Peyer's patch (tissue), 4 donors: ENCODE data around the gene CCDC12. TPM values are rescaled to one million over a fixed set of nuclear protein-coding genes. Genes with fewer than 3 reads are reported as not detected.

ENCODE experiments used
- DNase-seq, 3 donors: peaks; one replicate each; pipeline ENCODE4 v3.0.0-alpha.2; 2017 to 2019
- H3K27ac ChIP-seq, 4 donors: fragments of 200-600 bp; sonication (generic); one replicate each; pipeline ENCODE4 v1.5.1; 2016 to 2019
- H3K27me3 ChIP-seq, 2 donors: fragments of 200-600 bp; sonication (generic); one replicate each; pipeline ENCODE4 v1.5.1; 2019
- H3K36me3 ChIP-seq, 3 donors: fragments of 200-600 bp; sonication (generic); one replicate each; pipeline ENCODE4 v1.5.1; 2016 to 2019
- H3K4me1 ChIP-seq, 4 donors: fragments of 200-600 bp; sonication (generic); one replicate each; pipeline ENCODE4 v1.5.1; 2016 to 2019
- H3K4me3 ChIP-seq, 4 donors: fragments of 200-600 bp; sonication (generic); 1 replicate in 3 of 4; 2 replicates in 1 of 4; pipeline ENCODE4 v1.5.1; 2016 to 2019; ENCODE audit warnings: mild to moderate bottlenecking in 1 of 4
- H3K9me3 ChIP-seq, 4 donors: fragments of 200-600 bp; sonication (generic); one replicate each; pipeline ENCODE4 v1.5.1; 2016 to 2019; ENCODE audit warnings: mild to moderate bottlenecking in 1 of 4
- CTCF ChIP-seq, 6 experiments: fragments of 450-650 bp in 4 of 6; fragments of 200-600 bp in 2 of 6; sonication (generic) in 1 of 6; IDR thresholded peaks; one replicate each; pipeline ENCODE4 v1.5.1; 2017 to 2019; ENCODE audit warnings: antibody characterized with exemption in 6 of 6, mild to moderate bottlenecking in 3 of 6, moderate library complexity in 1 of 6
- POLR2A ChIP-seq, 2 donors: fragments of 450-650 bp; IDR thresholded peaks; one replicate each; pipeline ENCODE4 v1.5.1; 2017; ENCODE audit warnings: antibody characterized with exemption in 2 of 2, mild to moderate bottlenecking in 2 of 2, moderate library complexity in 2 of 2
- total RNA-seq, 4 donors: library from RNA; depleted of rRNA; stranded (reverse); fragments of >200 nt; gene quantifications; one replicate each; pipeline ENCODE4 v1.1.0, GENCODE V29; 2016

The CCDC12 gene
- total RNA-seq, 4 donors from 2014 or later, result 41.7 to 90.0 (median 59.2) TPM

DNA sequence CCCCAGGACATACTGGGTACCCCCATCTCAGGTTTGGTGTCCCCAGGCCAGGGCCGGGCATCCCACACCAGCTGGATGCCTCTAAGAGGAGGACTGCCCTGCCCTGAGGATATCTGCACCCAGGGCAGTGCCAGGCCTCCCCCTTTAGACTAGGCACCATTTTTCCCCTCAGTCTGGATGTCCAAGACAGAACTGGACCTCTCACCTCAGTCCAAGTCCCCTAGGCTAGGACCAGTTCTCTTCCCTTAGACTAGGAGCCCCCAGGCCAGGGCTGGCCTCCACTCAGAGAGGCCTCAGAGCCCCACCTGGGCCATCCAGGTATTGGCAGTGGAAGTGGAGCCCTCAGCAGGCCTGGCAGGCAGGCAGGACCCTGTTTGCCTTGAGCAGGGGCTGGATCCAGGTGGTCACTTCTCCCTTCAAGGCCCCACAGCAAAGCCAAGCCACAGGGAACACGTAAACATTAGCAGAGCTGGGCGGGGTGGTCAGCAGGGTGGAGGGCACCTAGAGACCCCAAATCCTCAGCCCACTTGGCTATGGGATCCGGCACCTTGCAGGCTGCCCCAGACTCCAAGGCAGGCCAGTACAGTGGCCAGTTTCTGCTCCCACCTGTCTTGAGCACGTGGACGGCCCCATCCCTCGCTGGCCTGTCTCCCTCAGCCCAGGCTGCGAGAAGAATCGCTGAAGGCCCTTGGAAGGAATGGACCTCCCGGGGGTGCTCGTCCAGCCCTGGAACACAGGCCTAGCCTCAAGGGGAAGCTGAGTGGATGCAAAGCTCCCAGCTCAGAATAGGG is 70.7 kb downstream of the CCDC12 start:
- H3K27me3 ChIP-seq, result no peaks in the 10 kb centered on the region
- H3K4me3 ChIP-seq, result no peak overlapping the region
- no peaks in the 10 kb centered on the region for H3K36me3 ChIP-seq
- no peak overlapping the region for H3K27ac ChIP-seq
- peaks cover 0 to 11% (median 5%) of the 10 kb centered on the region in 4 donors for H3K4me1 ChIP-seq
- no peak for TF ChIP-seq CTCF (IDR thresholded peaks at IDR 0.05)
- TF ChIP-seq POLR2A (IDR thresholded peaks at IDR 0.05), result no peak
- no peaks in the 10 kb centered on the region for H3K9me3 ChIP-seq
- DNase-seq, result peak in 1 of 3 donors; percentile 34

GRCh38 chr3:46905213-46905560 is 71.4 kb downstream of the CCDC12 start:
- no peak for TF ChIP-seq CTCF (IDR thresholded peaks at IDR 0.05)
- TF ChIP-seq POLR2A (IDR thresholded peaks at IDR 0.05), result no peak
- H3K9me3 ChIP-seq, result no peaks in the 10 kb centered on the region
- H3K27me3 ChIP-seq, result no peaks in the 10 kb centered on the region
- DNase-seq, result peak in 1 of 3 donors; percentile 27
- no peak overlapping the region for H3K4me3 ChIP-seq
- H3K36me3 ChIP-seq, result no peaks in the 10 kb centered on the region
- H3K27ac ChIP-seq, result no peak overlapping the region
- H3K4me1 ChIP-seq, result peaks cover 0 to 11% (median 5%) of the 10 kb centered on the region in 4 donors

GRCh38 chr3:46904303-46905212 is 72.0 kb downstream of the CCDC12 start:
- H3K27me3 ChIP-seq, result no peaks in the 10 kb centered on the region
- no peak overlapping the region for H3K4me3 ChIP-seq
- H3K36me3 ChIP-seq, result no peaks in the 10 kb centered on the region
- H3K9me3 ChIP-seq, result no peaks in the 10 kb centered on the region
- DNase-seq, result peak in 1 of 3 donors; percentile 42
- no peak for TF ChIP-seq POLR2A (IDR thresholded peaks at IDR 0.05)
- peaks cover 0 to 7% (median 2%) of the 10 kb centered on the region in 4 donors for H3K4me1 ChIP-seq
- H3K27ac ChIP-seq, result no peak overlapping the region

DNA sequence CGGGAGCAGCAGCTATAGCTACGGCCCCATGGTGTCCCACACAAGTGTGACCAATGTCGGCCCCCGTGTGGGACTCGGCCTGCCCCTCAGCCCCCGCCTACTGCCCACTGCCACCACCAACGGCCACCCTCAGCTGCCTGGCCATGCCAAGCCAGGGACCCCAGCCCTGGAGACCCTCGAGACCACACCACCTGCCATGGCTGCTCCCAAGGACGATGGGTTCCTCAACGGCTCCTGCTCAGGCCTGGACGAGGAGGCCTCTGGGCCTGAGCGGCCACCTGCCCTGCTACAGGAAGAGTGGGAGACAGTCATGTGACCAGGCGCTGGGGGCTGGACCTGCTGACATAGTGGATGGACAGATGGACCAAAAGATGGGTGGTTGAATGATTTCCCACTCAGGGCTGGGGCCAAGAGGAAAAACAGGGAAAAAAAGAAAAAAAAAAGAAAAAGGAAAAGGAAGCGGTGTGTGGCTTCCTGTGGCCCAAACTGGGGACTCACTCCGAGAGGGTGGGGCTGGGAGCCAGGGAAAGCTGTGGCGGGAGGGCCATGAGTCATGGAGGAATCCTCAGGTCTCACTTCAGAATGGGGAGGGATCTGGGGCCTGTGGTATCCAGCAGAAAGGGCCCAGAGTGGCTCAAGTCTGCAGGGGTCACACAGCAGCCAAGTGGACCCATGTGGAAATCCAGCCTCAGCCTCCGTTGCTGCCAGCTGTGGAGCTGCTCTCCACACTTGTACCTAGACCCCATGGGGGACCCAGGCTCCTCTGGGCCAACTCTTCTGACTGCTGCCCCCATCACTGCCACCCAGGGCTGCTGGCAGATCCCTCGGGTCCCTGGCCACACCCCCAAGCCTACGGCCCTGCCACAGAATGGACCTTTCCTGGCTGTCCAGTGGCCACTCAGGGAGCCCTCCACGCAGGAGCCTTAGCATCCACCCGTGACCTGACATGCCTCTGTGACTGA is 72.9 kb downstream of the CCDC12 start:
- peak in 1 of 3 donors; percentile 43 for DNase-seq
- H3K4me1 ChIP-seq, result peaks cover 0 to 5% (median 1%) of the 10 kb centered on the region in 4 donors
- no peak for TF ChIP-seq POLR2A (IDR thresholded peaks at IDR 0.05)
- TF ChIP-seq CTCF (IDR thresholded peaks at IDR 0.05), result no peak

GRCh38 chr3:46902188-46902631 is 74.3 kb downstream of the CCDC12 start:
- no peaks in the 10 kb centered on the region for H3K36me3 ChIP-seq
- no peak overlapping the region for H3K4me3 ChIP-seq
- no peak for TF ChIP-seq POLR2A (IDR thresholded peaks at IDR 0.05)
- no peak for TF ChIP-seq CTCF (IDR thresholded peaks at IDR 0.05)
- no peak for DNase-seq
- no peak overlapping the region for H3K27ac ChIP-seq
- peaks cover 0 to 8% of the 10 kb centered on the region in 2 donors for H3K27me3 ChIP-seq
- H3K4me1 ChIP-seq, result peaks cover 0 to 12% (median 5%) of the 10 kb centered on the region in 4 donors
- no peaks in the 10 kb centered on the region for H3K9me3 ChIP-seq

More for the DNA sequence above, 72.9 kb downstream of the CCDC12 start:
- Histone ChIP-seq H3K27me3 (peaks cover 0 to 2% of the 10 kb centered on the region in 2 donors), H3K27ac (no peak overlapping the region), H3K4me3 (no peak overlapping the region), H3K9me3 (no peaks in the 10 kb centered on the region), H3K36me3 (no peaks in the 10 kb centered on the region)
